HCT116 (cell line): ENCODE data around the gene APBA2. TPM values are rescaled to one million over a fixed set of nuclear protein-coding genes. Genes with fewer than 3 reads are reported as not detected.

ENCODE experiments used
- ATAC-seq: fragments of 200-7000 bp; cut with Tn5 transposase; 2 replicates; pipeline ENCODE4 v1.9.1; 2020; ENCODE audit warnings: mild to moderate bottlenecking, moderate library complexity
- BruUV-seq: library from RNA; stranded (reverse); fragments of 400-500 nt; replicated peaks from 2 replicates; lab custom pipeline; 2021; lab: Mats Ljungman, UMichigan
- CTCF ChIA-PET: fragments of 300-600 bp; sonication (Branson Sonifier 250); formaldehyde crosslinking; loops from one replicate; lab custom pipeline; 2021; ENCODE audit warnings: antibody characterized with exemption; lab: Charles Lee
- POLR2A ChIA-PET: fragments of 300-600, 350-600 bp; sonication (Branson Sonifier 250); formaldehyde crosslinking; loops from one replicate; lab custom pipeline; 2021; ENCODE audit warnings: antibody characterized with exemption; lab: Charles Lee
- RAD21 ChIA-PET, 2 experiments: fragments of 300-600 bp; sonication (Branson Sonifier 250); formaldehyde crosslinking; loops; one replicate each; lab custom pipeline; 2023; ENCODE audit warnings: low total read pairs in 2 of 2; ENCODE audit not compliant: uncharacterized antibody in 2 of 2, unreplicated experiment in 2 of 2, low non-redundant PET in 1 of 2; lab: Charles Lee
- DNase-seq: peaks from one replicate; pipeline ENCODE4 v3.0.0-alpha.2; 2010; ENCODE audit warnings: low read depth, low spot score
- H2AFZ ChIP-seq: fragments of 200-600 bp; shearing (Covaris generic), sonication (generic); 2 replicates; pipeline ENCODE4 v1.6.1; 2017; ENCODE audit warnings: low read depth, mixed run types, mixed read lengths, antibody characterized with exemption, low read length; ENCODE audit not compliant: poor library complexity, severe bottlenecking
- H3K27ac ChIP-seq: 2 replicates; pipeline ENCODE4 v1.5.1; 2012; ENCODE audit warnings: low read depth, low read length
- H3K27me3 ChIP-seq: fragments of 200-600 bp; sonication (generic); 2 replicates; pipeline ENCODE4 v1.6.1; 2016; ENCODE audit warnings: mixed run types, low read length, mixed read lengths; ENCODE audit not compliant: insufficient read depth
- H3K36me3 ChIP-seq, 2 experiments: fragments of 200-500 bp in 1 of 2; fragments of 200-600 bp in 1 of 2; sonication (Bioruptor generic) in 1 of 2; sonication (generic) in 1 of 2; 2 replicates each; pipeline versions ENCODE4 v1.5.1 to v1.6.1; 2014 to 2016; ENCODE audit warnings: low read length in 2 of 2, inconsistent platforms in 1 of 2, mixed read lengths in 1 of 2, mixed run types in 1 of 2; ENCODE audit not compliant: insufficient read depth in 2 of 2, control insufficient read depth in 1 of 2
- H3K4me1 ChIP-seq, 2 experiments: fragments of 200-600 bp in 1 of 2; sonication (generic) in 1 of 2; 2 replicates each; pipeline versions ENCODE4 v1.5.1 to v1.6.1; 2012 to 2017; ENCODE audit warnings: low read length in 2 of 2, inconsistent platforms in 1 of 2, mild to moderate bottlenecking in 1 of 2, mixed read lengths in 1 of 2, mixed run types in 1 of 2, moderate library complexity in 1 of 2; ENCODE audit not compliant: insufficient read depth in 2 of 2, control insufficient read depth in 1 of 2
- H3K4me2 ChIP-seq: fragments of 200-600 bp; sonication (generic); 2 replicates; pipeline ENCODE4 v1.6.1; 2017; ENCODE audit warnings: mixed run types, low read length, mixed read lengths
- H3K4me3 ChIP-seq, 2 experiments: fragments of 200-600 bp in 1 of 2; sonication (generic) in 1 of 2; replicated peaks in 1 of 2; 2 replicates each; pipeline ENCODE4 v1.5.1; 2011 to 2016; ENCODE audit warnings: low read length in 2 of 2, control low read depth in 1 of 2, low read depth in 1 of 2, mild to moderate bottlenecking in 1 of 2, mixed read lengths in 1 of 2, mixed run types in 1 of 2
- H3K79me2 ChIP-seq: fragments of 200-600 bp; sonication (generic); 2 replicates; pipeline ENCODE4 v1.6.1; 2017; ENCODE audit warnings: mild to moderate bottlenecking, mixed run types, low read length, moderate library complexity, mixed read lengths; ENCODE audit not compliant: insufficient read depth
- H3K9ac ChIP-seq: fragments of 200-600 bp; sonication (generic); 2 replicates; pipeline ENCODE4 v1.6.1; 2016; ENCODE audit warnings: low read length, mixed read lengths
- H3K9me2 ChIP-seq: fragments of 200-600 bp; sonication (generic), shearing (Covaris generic); 2 replicates; pipeline ENCODE4 v1.6.1; 2017; ENCODE audit warnings: mixed run types, mild to moderate bottlenecking, moderate library complexity; ENCODE audit not compliant: insufficient read depth
- H3K9me3 ChIP-seq, 2 experiments: fragments of 200-500 bp in 1 of 2; fragments of 200-600 bp in 1 of 2; sonication (Bioruptor generic) in 1 of 2; sonication (generic) in 1 of 2; 2 replicates each; pipeline ENCODE4 v1.6.1; 2014 to 2017; ENCODE audit warnings: low read length in 2 of 2, mixed read lengths in 2 of 2, inconsistent platforms in 1 of 2, low read depth in 1 of 2, mild to moderate bottlenecking in 1 of 2, mixed run types in 1 of 2, moderate library complexity in 1 of 2; ENCODE audit not compliant: control insufficient read depth in 1 of 2, insufficient read depth in 1 of 2
- H4K20me1 ChIP-seq: fragments of 200-600 bp; sonication (generic), shearing (Covaris generic); 2 replicates; pipeline ENCODE4 v1.6.1; 2017; ENCODE audit warnings: mixed run types, mild to moderate bottlenecking, moderate library complexity; ENCODE audit not compliant: insufficient read depth
- EZH2phosphoT487 ChIP-seq: fragments of 200-600 bp; IDR thresholded peaks from 2 replicates; pipeline ENCODE4 v1.6.1; 2018; ENCODE audit warnings: antibody characterized with exemption, borderline replicate concordance
- JUND ChIP-seq: IDR thresholded peaks from 2 replicates; pipeline ENCODE4 v1.6.1; 2012
- MAX ChIP-seq: IDR thresholded peaks from 2 replicates; pipeline ENCODE4 v1.6.1; 2012
- POLR2A ChIP-seq: IDR thresholded peaks from 2 replicates; pipeline ENCODE4 v1.7.0; 2011; ENCODE audit warnings: borderline replicate concordance; ENCODE audit not compliant: insufficient read depth, insufficient read length; ENCODE audit errors: extremely low read depth
- REST ChIP-seq: IDR thresholded peaks from 2 replicates; pipeline ENCODE4 v1.6.1; 2012; ENCODE audit warnings: low read depth
- SIN3A ChIP-seq: IDR thresholded peaks from 2 replicates; pipeline ENCODE4 v1.6.1; 2012; ENCODE audit warnings: low read depth
- SRF ChIP-seq: IDR thresholded peaks from 2 replicates; pipeline ENCODE4 v1.6.1; 2012; ENCODE audit warnings: low read depth
- TCF7L2 ChIP-seq: IDR thresholded peaks from 2 replicates; pipeline ENCODE4 v1.7.0; 2011; ENCODE audit warnings: borderline replicate concordance, inconsistent platforms; ENCODE audit not compliant: insufficient read depth, insufficient read length; ENCODE audit errors: extremely low read depth
- intact Hi-C: fragments of 100-400 bp; cut with micrococcal nuclease; formaldehyde crosslinking; loops from 2 replicates; pipeline ENCODE4 v1.10.0; 2022
- total RNA-seq: library from RNA; stranded (reverse); gene quantifications from one replicate; pipeline ENCODE4 v1.2.1, GENCODE V29; 2021; ENCODE audit not compliant: unreplicated experiment

Gene APBA2
- total RNA-seq, 1 experiment from 2014 or later: 0.47 TPM

- TF ChIP-seq REST: no peak
- no peak for TF ChIP-seq POLR2A
Observed at GRCh38 chr15:29121907-29122306, 236.1 kb downstream of the APBA2 start (continued).

- TF ChIP-seq JUND (no peak), SIN3A (no peak)
- Histone ChIP-seq H3K9me3 (no peaks in the 10 kb centered on the region), H2AFZ (no peak overlapping the region), H3K9ac (no peak overlapping the region), H3K4me3 (no peak overlapping the region), H3K27me3 (peaks cover 4% of the 10 kb centered on the region; the same call in 1 of the 2 replicates), H3K36me3 (no peaks in the 10 kb centered on the region), H3K4me2 (no peak overlapping the region), H3K27ac (no peak overlapping the region), H3K79me2 (no peaks in the 10 kb centered on the region), H3K4me1 (peaks cover 18 to 26% of the 10 kb centered on the region in 2 experiments), H4K20me1 (no peaks in the 10 kb centered on the region), H3K9me2 (no peaks in the 10 kb centered on the region)
- intact Hi-C loops: no loop called here
- ChIA-PET CTCF (interaction anchor here (1.5 to 1.7 kb wide), 2 partner anchors 18 to 20 kb away, joined by 4 to 7 read pairs; no protein-coding TSS in a partner anchor), RAD21 (no interaction called here), POLR2A (no interaction called here)
- no peak for ATAC-seq
- no TSS peak for BruUV-seq
- no peak for DNase-seq
Observed at GRCh38 chr15:29122506-29122905, 236.7 kb downstream of the APBA2 start.

GRCh38 chr15:29123171-29123570 is 237.4 kb downstream of the APBA2 start:
- intact Hi-C loops: no loop called here
- peaks cover 8% of the 10 kb centered on the region for H3K27me3 ChIP-seq

More at GRCh38 chr15:29123171-29123570, 237.4 kb downstream of the APBA2 start:
- no peaks in the 10 kb centered on the region for H3K79me2 ChIP-seq
- H3K9ac ChIP-seq: no peak overlapping the region
- H3K27ac ChIP-seq: no peak overlapping the region
- no peak overlapping the region for H3K4me2 ChIP-seq
- CTCF ChIA-PET: interaction anchor here (3.9 kb wide), 1 partner anchor 17 kb away, joined by 19 read pairs; no protein-coding TSS in a partner anchor
- DNase-seq: no peak
- no peak for TF ChIP-seq TCF7L2
- TF ChIP-seq REST: no peak
- no peak for TF ChIP-seq EZH2phosphoT487
- TF ChIP-seq JUND: no peak
- TF ChIP-seq SRF: no peak
- TF ChIP-seq MAX: no peak
- no peak for TF ChIP-seq SIN3A
- no peak overlapping the region for H2AFZ ChIP-seq
- RAD21 ChIA-PET: no interaction called here
- no peaks in the 10 kb centered on the region for H3K36me3 ChIP-seq
- no peak overlapping the region for H3K4me3 ChIP-seq
- no peaks in the 10 kb centered on the region for H3K9me3 ChIP-seq
- peaks cover 18 to 26% of the 10 kb centered on the region in 2 experiments for H3K4me1 ChIP-seq
- H4K20me1 ChIP-seq: no peaks in the 10 kb centered on the region
- H3K9me2 ChIP-seq: no peaks in the 10 kb centered on the region
- POLR2A ChIA-PET: no interaction called here
- no peak for ATAC-seq
- BruUV-seq: no TSS peak
